GM18858 (cell line): ENCODE data around the gene TBC1D12.
"Not testable (repeated sequence)": the region's sequence is repeated elsewhere in the genome, so short reads cannot be mapped to it uniquely, and the experiment has no call there.

ENCODE experiments used
- ATAC-seq: cut with Tn5 transposase; IDR thresholded peaks from one replicate; pipeline ENCODE4 v1.9.1; 2021; ENCODE audit not compliant: unreplicated experiment

Gene TBC1D12

GRCh38 chr10:94402204-94402842 is at the start of gene TBC1D12:
TBC1D12 (plus strand) TSS chr10:94402541; CDS start chr10:94402614, 73 bp downstream.
- ATAC-seq, result peak; percentile 74

DNA sequence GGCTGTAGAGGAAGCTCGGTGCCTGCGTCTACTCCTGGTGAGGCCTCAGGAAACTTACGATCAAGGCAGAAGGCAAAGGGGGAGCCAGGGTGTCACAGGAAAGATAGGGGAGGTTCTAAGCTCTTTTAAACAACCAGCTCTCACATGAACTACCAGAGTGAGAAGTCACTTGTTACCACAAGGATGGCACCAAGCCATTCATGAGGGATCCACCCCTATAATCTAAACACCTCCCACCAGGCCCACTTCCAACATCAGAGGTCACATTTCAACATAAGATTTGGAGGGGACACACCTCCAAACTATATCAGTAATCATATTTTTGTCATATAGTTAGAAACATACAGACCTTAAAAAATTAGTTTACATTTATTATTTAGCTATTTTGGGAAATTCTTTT is 49.0 kb upstream of the TBC1D12 start:
- ATAC-seq, result no peak

GRCh38 chr10:94355841-94356240 is 46.5 kb upstream of the TBC1D12 start:
- ATAC-seq, result no peak

GRCh38 chr10:94357193-94357592 is 45.1 kb upstream of the TBC1D12 start:
- ATAC-seq, result no peak

DNA sequence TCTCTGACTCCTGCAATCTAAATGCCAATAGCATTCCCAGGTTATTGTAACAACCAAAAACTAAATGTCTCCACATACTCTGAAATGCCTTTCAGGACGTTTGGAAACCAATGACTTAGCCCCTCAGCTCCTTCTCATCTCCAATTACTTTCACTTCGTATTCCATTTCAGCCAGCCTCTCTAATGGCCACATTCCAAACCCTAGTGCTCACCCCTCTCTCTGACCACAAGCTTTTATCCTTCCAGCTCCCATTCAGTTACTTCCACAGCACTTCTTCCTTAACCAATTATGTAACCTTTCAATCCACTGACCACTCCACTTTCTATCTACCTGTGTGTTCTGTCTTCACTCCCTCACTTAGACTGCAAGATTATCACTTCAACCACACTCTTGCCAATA is 43.9 kb upstream of the TBC1D12 start:
- no peak for ATAC-seq

- ATAC-seq, result no peak
These were observed 41.1 kb upstream of the TBC1D12 start for GRCh38 chr10:94361171-94361794.

GRCh38 chr10:94362360-94363250 is 39.7 kb upstream of the TBC1D12 start, which contains the start of gene NOC3L:
NOC3L (minus strand) TSS chr10:94362939; CDS start chr10:94362838, 101 bp downstream.
- ATAC-seq, result peak; percentile 96

DNA sequence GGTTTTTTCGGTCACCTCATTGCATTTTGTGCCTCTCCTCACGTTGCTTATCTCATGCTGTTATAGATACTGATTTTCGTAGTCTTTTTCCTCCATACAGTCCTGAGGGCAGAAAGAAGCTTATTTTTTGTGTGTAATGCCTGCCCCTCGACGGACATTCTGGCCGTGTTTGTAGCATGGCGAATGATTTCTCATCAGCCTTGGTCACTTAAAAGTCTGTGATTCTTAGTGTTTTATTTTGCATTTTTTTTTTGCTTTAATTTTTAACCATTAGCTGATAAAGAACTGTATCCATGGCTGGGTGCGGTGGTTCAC is 39.1 kb upstream of the TBC1D12 start:
- no peak for ATAC-seq

GRCh38 chr10:94364482-94364881 is 37.9 kb upstream of the TBC1D12 start:
- no peak for ATAC-seq

DNA sequence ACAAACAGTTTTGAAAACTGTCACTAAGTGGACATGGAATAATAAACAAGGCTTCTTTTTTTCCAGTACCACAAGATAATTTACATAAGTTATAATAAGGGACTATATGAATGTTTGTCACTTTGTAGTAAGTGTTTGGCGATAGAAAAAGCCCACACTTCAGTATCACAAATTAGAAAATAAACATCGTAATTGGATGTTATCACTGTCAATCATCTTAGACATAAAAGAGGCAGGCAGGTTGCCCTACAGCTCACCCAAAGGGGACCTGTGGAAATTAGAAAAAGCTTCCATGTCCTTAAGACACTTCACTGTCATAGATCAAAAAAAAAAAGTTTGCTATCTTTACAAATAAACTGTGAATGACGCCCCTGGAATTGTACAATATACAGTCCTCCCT is 36.0 kb upstream of the TBC1D12 start:
- ATAC-seq, result no peak

GRCh38 chr10:94370501-94370900 is 31.8 kb upstream of the TBC1D12 start:
- no peak for ATAC-seq

GRCh38 chr10:94375374-94375773 is 27.0 kb upstream of the TBC1D12 start:
- no peak for ATAC-seq

- ATAC-seq, result no peak
These were observed 25.5 kb upstream of the TBC1D12 start for GRCh38 chr10:94376865-94377264.

GRCh38 chr10:94383530-94383929 is 18.8 kb upstream of the TBC1D12 start:
- ATAC-seq, result no peak

DNA sequence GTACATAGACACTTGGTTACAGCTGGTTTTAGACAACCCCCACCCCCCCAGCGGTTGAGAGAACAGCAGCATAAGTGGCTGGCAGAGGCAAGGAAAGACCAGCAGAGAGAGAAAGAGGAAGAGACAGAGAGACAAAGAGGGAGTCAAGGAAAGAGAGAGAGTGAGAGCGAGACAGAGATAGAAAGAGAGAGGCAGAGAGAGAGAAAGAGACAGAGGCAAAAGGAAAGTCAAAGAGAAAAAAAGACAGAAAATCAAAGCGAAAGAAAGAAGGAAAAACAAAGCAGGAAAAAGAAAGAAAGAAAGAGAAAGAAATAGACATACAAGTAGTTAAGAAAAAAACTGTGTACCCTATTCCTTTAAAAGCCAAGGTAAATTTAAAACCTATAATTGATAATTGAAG is 16.6 kb upstream of the TBC1D12 start:
- ATAC-seq, result not testable (repeated sequence)

- ATAC-seq, result not testable (repeated sequence)
These were observed 10.2 kb upstream of the TBC1D12 start for GRCh38 chr10:94392117-94392516.

DNA sequence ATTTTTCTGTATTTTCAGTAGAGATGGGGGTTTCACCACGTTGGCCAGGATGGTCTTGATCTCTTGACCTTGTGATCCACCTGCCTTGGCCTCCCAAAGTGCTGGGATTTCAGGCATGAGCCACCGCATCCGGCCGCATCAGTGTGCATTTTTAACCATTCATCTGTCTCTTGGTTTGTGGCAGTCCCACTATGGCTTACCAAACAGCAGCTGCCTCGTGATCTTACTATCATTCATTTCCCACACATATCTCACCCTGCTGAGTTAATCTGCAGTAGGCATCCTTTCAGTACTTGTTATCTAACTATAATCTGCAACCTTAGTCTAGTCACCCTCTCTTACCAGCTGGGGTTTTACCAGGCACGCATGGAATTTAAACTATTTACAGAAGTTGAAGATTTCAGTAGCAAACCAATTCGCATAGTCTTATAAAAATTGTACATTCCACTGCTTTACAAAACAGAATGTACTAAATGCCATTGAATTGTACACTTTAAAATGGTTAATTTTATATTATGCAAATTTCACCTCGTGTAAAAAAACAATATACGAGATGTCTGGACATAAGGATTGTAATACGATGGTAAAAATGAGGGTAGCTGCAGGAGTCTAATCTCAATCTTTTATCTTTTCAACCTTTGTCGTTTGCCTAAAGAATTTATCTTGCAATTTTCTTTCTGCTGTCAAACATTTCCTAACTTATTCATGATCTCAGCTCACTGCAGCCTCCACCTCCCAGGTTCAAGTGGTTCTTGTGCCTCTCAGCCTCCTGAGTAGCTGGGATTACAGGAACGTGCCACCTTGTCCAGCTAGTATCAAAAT is 4.6 kb upstream of the TBC1D12 start:
- ATAC-seq, result no peak

- no peak for ATAC-seq
These were observed 3.6 kb upstream of the TBC1D12 start for GRCh38 chr10:94398762-94399161.

GRCh38 chr10:94402843-94403379 is 570 bp downstream of the TBC1D12 start:
- ATAC-seq, result peak; percentile 1

DNA sequence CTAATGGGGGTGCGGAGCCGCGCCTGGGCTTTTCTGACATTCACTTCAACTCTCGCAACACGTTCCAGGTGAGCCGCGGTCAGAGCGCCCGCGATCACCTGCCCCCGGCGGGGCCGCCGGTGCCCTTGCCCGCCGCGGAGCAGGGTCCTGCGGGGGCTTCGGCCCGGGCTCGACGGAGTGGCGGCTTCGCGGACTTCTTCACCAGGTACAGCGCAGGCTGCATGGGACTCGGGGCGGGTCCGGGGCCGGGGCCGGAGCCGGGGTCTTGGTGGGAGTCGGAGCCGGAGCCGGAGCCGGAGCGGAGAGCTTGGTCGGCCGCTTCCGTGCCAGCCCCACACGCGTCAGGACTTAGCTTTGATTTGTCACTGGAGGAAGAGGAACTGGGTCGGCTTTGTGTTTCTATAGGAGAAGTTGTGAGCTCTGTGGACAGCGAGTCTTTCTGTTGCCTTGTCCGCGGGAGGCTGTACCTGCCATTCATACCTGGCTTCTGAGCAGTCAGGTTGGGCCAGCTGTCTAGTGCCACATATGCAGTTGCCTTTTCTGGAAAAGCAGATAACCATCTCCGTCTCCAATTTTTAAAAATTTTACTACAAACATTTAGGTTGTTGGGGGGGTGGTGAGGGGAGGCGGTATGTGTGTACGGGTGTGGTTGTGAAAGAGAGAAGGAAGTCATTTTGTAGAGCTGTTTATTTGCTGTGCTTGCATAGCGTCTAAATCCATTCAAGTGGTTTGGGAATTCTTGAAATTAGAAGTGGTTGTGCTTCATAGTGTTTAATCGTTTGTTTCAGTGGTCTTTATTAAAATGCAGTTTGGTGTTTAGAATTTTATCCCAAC is 1.3 kb downstream of the TBC1D12 start:
- ATAC-seq, result peak; percentile 54
